Mesodermal cell (in vitro differentiated cells): ENCODE data around the gene KLRC2.
A peak's percentile ranks its signal among the peaks of the same experiment; 100 is the strongest.
"Not testable (repeated sequence)": the region's sequence is repeated elsewhere in the genome, so short reads cannot be mapped to it uniquely, and the experiment has no call there.

ENCODE experiments used
- H3K27ac ChIP-seq: 2 replicates; pipeline ENCODE4 v1.7.0; 2013; ENCODE audit warnings: mild to moderate bottlenecking, low read depth, low read length, moderate library complexity; ENCODE audit not compliant: severe bottlenecking
- H3K36me3 ChIP-seq: 2 replicates; pipeline ENCODE4 v1.7.1; 2013; ENCODE audit warnings: mild to moderate bottlenecking, low read length, moderate library complexity; ENCODE audit not compliant: control insufficient read depth, insufficient read depth
- H3K4me1 ChIP-seq: one replicate; pipeline ENCODE4 v1.7.1; 2013; ENCODE audit warnings: mild to moderate bottlenecking, low read length; ENCODE audit not compliant: insufficient read depth, control insufficient read depth, poor library complexity, severe bottlenecking
- H3K4me3 ChIP-seq: 2 replicates; pipeline ENCODE4 v1.7.0; 2013; ENCODE audit warnings: low read length, control low read depth, mild to moderate bottlenecking; ENCODE audit not compliant: insufficient read depth, poor library complexity, severe bottlenecking; ENCODE audit errors: extremely low read depth
- H3K9me3 ChIP-seq: 2 replicates; pipeline ENCODE4 v1.7.1; 2013; ENCODE audit warnings: mild to moderate bottlenecking, low read length, moderate library complexity; ENCODE audit not compliant: control insufficient read depth
- WGBS, 2 experiments: methylation state at CpG; one replicate each; pipeline ENCODE4 v1.1.5; 2013; ENCODE audit warnings: missing lambda C conversion rate in 2 of 2; ENCODE audit not compliant: insufficient coverage in 2 of 2; 5-methylcytosine and 5-hydroxymethylcytosine counted together

Gene KLRC2

GRCh38 chr12:10406725-10407124 is 29.1 kb downstream of the KLRC2 start:
- no peak overlapping the region for H3K4me3 ChIP-seq
- no peak overlapping the region for H3K27ac ChIP-seq
- H3K9me3 ChIP-seq = peaks cover 4% of the 10 kb centered on the region
- no peaks in the 10 kb centered on the region for H3K4me1 ChIP-seq
- H3K36me3 ChIP-seq = peaks cover 3% of the 10 kb centered on the region
- WGBS, 2 experiments = 87 to 100% methylated on average over 2 to 3 of the region's 4 CpGs

- Histone ChIP-seq H3K36me3 (peaks cover 3% of the 10 kb centered on the region), H3K9me3 (peaks cover 4% of the 10 kb centered on the region), H3K4me1 (no peaks in the 10 kb centered on the region), H3K27ac (no peak overlapping the region), H3K4me3 (no peak overlapping the region)
- 90 to 100% methylated on average over 2 of the region's 5 CpGs for WGBS, 2 experiments
These were observed 30.5 kb downstream of the KLRC2 start for GRCh38 chr12:10405294-10405693.

- Histone ChIP-seq H3K27ac (no peak overlapping the region), H3K9me3 (peaks cover 4% of the 10 kb centered on the region), H3K4me1 (no peaks in the 10 kb centered on the region), H3K4me3 (no peak overlapping the region), H3K36me3 (peaks cover 3% of the 10 kb centered on the region)
These were observed 31.0 kb downstream of the KLRC2 start for GRCh38 chr12:10404798-10405197.

- Histone ChIP-seq H3K27ac (no peak overlapping the region), H3K4me1 (peaks cover under 1% of the 10 kb centered on the region), H3K9me3 (peaks cover 4% of the 10 kb centered on the region), H3K4me3 (no peak overlapping the region), H3K36me3 (peaks cover 3% of the 10 kb centered on the region)
These were observed 35.0 kb downstream of the KLRC2 start for GRCh38 chr12:10400829-10401228.

GRCh38 chr12:10398168-10398567 is 37.6 kb downstream of the KLRC2 start:
- WGBS, 2 experiments = no CpG with 5 or more reads among the region's 2 CpGs
- Histone ChIP-seq H3K36me3 (no peaks in the 10 kb centered on the region), H3K27ac (no peak overlapping the region), H3K9me3 (no peaks in the 10 kb centered on the region), H3K4me3 (no peak overlapping the region), H3K4me1 (peaks cover 7% of the 10 kb centered on the region)

- no peaks in the 10 kb centered on the region for H3K9me3 ChIP-seq
- 88% methylated on average over 1 of the region's 2 CpGs; no CpG with 5 or more reads in 1 of the 2 experiments for WGBS, 2 experiments
- H3K27ac ChIP-seq = no peak overlapping the region
- peaks cover 7% of the 10 kb centered on the region for H3K4me1 ChIP-seq
- H3K4me3 ChIP-seq = no peak overlapping the region
- H3K36me3 ChIP-seq = no peaks in the 10 kb centered on the region
These were observed 38.5 kb downstream of the KLRC2 start for GRCh38 chr12:10397296-10397695.

GRCh38 chr12:10396176-10396575 is 39.6 kb downstream of the KLRC2 start:
- H3K36me3 ChIP-seq, H3K4me1 ChIP-seq, H3K27ac ChIP-seq, H3K9me3 ChIP-seq, H3K4me3 ChIP-seq: not testable (repeated sequence)
- 83 to 96% methylated on average over 7 to 9 of the region's 15 CpGs for WGBS, 2 experiments

GRCh38 chr12:10395390-10395998 is 40.3 kb downstream of the KLRC2 start:
- H3K4me1 ChIP-seq = peaks cover 7% of the 10 kb centered on the region
- H3K9me3 ChIP-seq = no peaks in the 10 kb centered on the region
- WGBS, 2 experiments = 46 to 50% methylated on average over 3 to 5 of the region's 6 CpGs
- H3K4me3 ChIP-seq = no peak overlapping the region
- peak overlapping the region; percentile 46 for H3K27ac ChIP-seq
- no peaks in the 10 kb centered on the region for H3K36me3 ChIP-seq

- not testable (repeated sequence) for H3K4me1 ChIP-seq, H3K27ac ChIP-seq, H3K9me3 ChIP-seq, H3K36me3 ChIP-seq, H3K4me3 ChIP-seq
- 83 to 89% methylated on average over 3 of the region's 11 CpGs for WGBS, 2 experiments
These were observed 41.2 kb downstream of the KLRC2 start for GRCh38 chr12:10394531-10395152.

- WGBS, 2 experiments = no CpG with 5 or more reads among the region's 3 CpGs
- Histone ChIP-seq H3K4me3 (no peak overlapping the region), H3K27ac (no peak overlapping the region), H3K9me3 (no peaks in the 10 kb centered on the region), H3K36me3 (no peaks in the 10 kb centered on the region), H3K4me1 (peaks cover 7% of the 10 kb centered on the region)
These were observed 42.5 kb downstream of the KLRC2 start for GRCh38 chr12:10393291-10393690.

GRCh38 chr12:10392394-10392930 is 43.3 kb downstream of the KLRC2 start:
- 88 to 97% methylated on average over 3 to 6 of the region's 7 CpGs for WGBS, 2 experiments
- H3K27ac ChIP-seq = no peak overlapping the region
- peaks cover 7% of the 10 kb centered on the region for H3K4me1 ChIP-seq
- no peak overlapping the region for H3K4me3 ChIP-seq
- no peaks in the 10 kb centered on the region for H3K9me3 ChIP-seq
- no peaks in the 10 kb centered on the region for H3K36me3 ChIP-seq
